Head of caudate nucleus (tissue), 42 donors: ENCODE results near the gene TLE7.

Experiments
- DNase-seq, 42 donors: peaks; one replicate each; pipeline versions ENCODE4 v3.0.0 to v3.0.0-alpha.2; 2020 to 2021; ENCODE audit warnings: mixed read lengths in 7 of 42
- intact Hi-C: fragments of 100-400 bp; cut with DNase I; formaldehyde crosslinking; loops from one replicate; pipeline ENCODE4 v1.15.0; 2022

Gene TLE7

GRCh38 chr16:71456801-71457200, 14.9 kb upstream of the TLE7 start:
- intact Hi-C loops = no loop called here

GRCh38 chr16:71453036-71453435, 11.2 kb upstream of the TLE7 start:
- intact Hi-C loops = no loop called here
- DNase-seq = peak in 1 of 42 donors; percentile 13

More at GRCh38 chr16:71456801-71457200, 14.9 kb upstream of the TLE7 start:
- DNase-seq = no peak

- no peak for DNase-seq
These were observed 7.2 kb upstream of the TLE7 start for GRCh38 chr16:71449020-71449419.

GRCh38 chr16:71448274-71448866, 6.5 kb upstream of the TLE7 start:
- DNase-seq = no peak
- intact Hi-C loops = no loop called here

More at GRCh38 chr16:71449020-71449419, 7.2 kb upstream of the TLE7 start:
- intact Hi-C loops = no loop called here

- intact Hi-C loops = no loop called here
- DNase-seq = no peak
These were observed 1.9 kb upstream of the TLE7 start for GRCh38 chr16:71443714-71444113.

- DNase-seq = no peak
- intact Hi-C loops = no loop called here
These were observed 355 bp downstream of the TLE7 start for GRCh38 chr16:71441348-71442050.

- intact Hi-C loops = no loop called here
- DNase-seq = no peak
These were observed 1.0 kb downstream of the TLE7 start for GRCh38 chr16:71440669-71441347.

- intact Hi-C loops = no loop called here
These were observed 2.3 kb downstream of the TLE7 start for GRCh38 chr16:71439523-71439922.

GRCh38 chr16:71436473-71436872, 5.4 kb downstream of the TLE7 start:
- DNase-seq = no peak
- intact Hi-C loops = no loop called here

More at GRCh38 chr16:71439523-71439922, 2.3 kb downstream of the TLE7 start:
- DNase-seq = no peak

- intact Hi-C loops = no loop called here
- no peak for DNase-seq
These were observed 8.9 kb downstream of the TLE7 start for GRCh38 chr16:71432906-71433305.

- no peak for DNase-seq
- intact Hi-C loops = no loop called here
These were observed 9.9 kb downstream of the TLE7 start for GRCh38 chr16:71431991-71432390.

- intact Hi-C loops = no loop called here
- no peak for DNase-seq
These were observed 10.7 kb downstream of the TLE7 start for GRCh38 chr16:71431176-71431575.

GRCh38 chr16:71430744-71431143, 11.1 kb downstream of the TLE7 start:
- intact Hi-C loops = no loop called here
- DNase-seq = no peak

GRCh38 chr16:71429581-71429980, 12.3 kb downstream of the TLE7 start:
- intact Hi-C loops = no loop called here
- DNase-seq = no peak

GRCh38 chr16:71428883-71429282, 13.0 kb downstream of the TLE7 start:
- intact Hi-C loops = no loop called here

GRCh38 chr16:71428385-71428784, 13.5 kb downstream of the TLE7 start:
- intact Hi-C loops = no loop called here
- no peak for DNase-seq

More at GRCh38 chr16:71428883-71429282, 13.0 kb downstream of the TLE7 start:
- no peak for DNase-seq

- DNase-seq = no peak
- intact Hi-C loops = no loop called here
These were observed 14.8 kb downstream of the TLE7 start for GRCh38 chr16:71426880-71427615.

GRCh38 chr16:71426069-71426879, 15.6 kb downstream of the TLE7 start:
- peak in 2 of 42 donors; percentile 5 to 30 for DNase-seq

GRCh38 chr16:71425746-71426068, 16.1 kb downstream of the TLE7 start:
- DNase-seq = no peak
- intact Hi-C loops = no loop called here

More at GRCh38 chr16:71426069-71426879, 15.6 kb downstream of the TLE7 start:
- intact Hi-C loops = no loop called here
